Neuronal stem cell (in vitro differentiated cells): ENCODE results near the gene CDH2.

Source experiments
- DNase-seq: peaks from one replicate; pipeline ENCODE4 v3.0.0-alpha.2; 2013; ENCODE audit warnings: low spot score
- H2AFZ ChIP-seq: one replicate; pipeline ENCODE4 v1.6.1; 2013; ENCODE audit warnings: mild to moderate bottlenecking, low read length, inconsistent platforms
- H2AK5ac ChIP-seq: 2 replicates; pipeline ENCODE4 v1.6.1; 2013; ENCODE audit warnings: low read depth, mild to moderate bottlenecking, inconsistent platforms, low read length, moderate library complexity, mixed read lengths
- H2BK120ac ChIP-seq: 2 replicates; pipeline ENCODE4 v1.6.1; 2013; ENCODE audit warnings: low read depth, mild to moderate bottlenecking, inconsistent platforms, low read length, moderate library complexity, mixed read lengths
- H2BK12ac ChIP-seq: one replicate; pipeline ENCODE4 v1.6.1; 2013; ENCODE audit warnings: low read length, inconsistent platforms
- H2BK15ac ChIP-seq: 2 replicates; pipeline ENCODE4 v1.6.1; 2013; ENCODE audit warnings: mild to moderate bottlenecking, low read length, inconsistent platforms, mixed read lengths
- H2BK5ac ChIP-seq: one replicate; pipeline ENCODE4 v1.6.1; 2013; ENCODE audit warnings: inconsistent platforms, mild to moderate bottlenecking, low read length, moderate library complexity
- H3K14ac ChIP-seq: one replicate; pipeline ENCODE4 v1.6.1; 2013; ENCODE audit warnings: low read length, inconsistent platforms
- H3K18ac ChIP-seq: 2 replicates; pipeline ENCODE4 v1.6.1; 2013; ENCODE audit warnings: low read length, inconsistent platforms
- H3K23ac ChIP-seq: 2 replicates; pipeline ENCODE4 v1.6.1; 2013; ENCODE audit warnings: low read depth, mild to moderate bottlenecking, mixed read lengths, low read length, inconsistent platforms; ENCODE audit not compliant: poor library complexity
- H3K27ac ChIP-seq: replicated peaks from 3 replicates; pipeline ENCODE4 v1.5.1; 2013; ENCODE audit warnings: low read length, inconsistent platforms
- H3K27me3 ChIP-seq, 3 experiments: 2 replicates each; pipeline ENCODE4 v1.6.1; 2013; ENCODE audit warnings: low read length in 3 of 3, mild to moderate bottlenecking in 2 of 3, inconsistent platforms in 1 of 3, low read depth in 1 of 3, mixed read lengths in 1 of 3, moderate library complexity in 1 of 3; ENCODE audit not compliant: control insufficient read depth in 3 of 3, insufficient read depth in 3 of 3
- H3K36me3 ChIP-seq, 2 donors: replicated peaks in 1 of 2; 2 replicates each; pipeline ENCODE4 v1.6.1; 2013; ENCODE audit warnings: low read length in 2 of 2; ENCODE audit not compliant: control insufficient read depth in 2 of 2, insufficient read depth in 2 of 2
- H3K4ac ChIP-seq: 2 replicates; pipeline ENCODE4 v1.6.1; 2013; ENCODE audit warnings: inconsistent platforms, mild to moderate bottlenecking, low read length, moderate library complexity
- H3K4me1 ChIP-seq, 2 donors: 1 replicate in 1 of 2; 2 replicates in 1 of 2; pipeline ENCODE4 v1.6.1; 2013; ENCODE audit warnings: low read length in 2 of 2, low read depth in 1 of 2; ENCODE audit not compliant: control insufficient read depth in 2 of 2, insufficient read depth in 1 of 2
- H3K4me2 ChIP-seq: one replicate; pipeline ENCODE4 v1.6.1; 2013; ENCODE audit warnings: mild to moderate bottlenecking, low read length, inconsistent platforms; ENCODE audit not compliant: insufficient read depth, poor library complexity, severe bottlenecking
- H3K4me3 ChIP-seq, 2 donors: 2 replicates each; pipeline ENCODE4 v1.5.1; 2013; ENCODE audit warnings: low read length in 2 of 2, mild to moderate bottlenecking in 2 of 2, inconsistent platforms in 1 of 2, moderate library complexity in 1 of 2
- H3K79me1 ChIP-seq: one replicate; pipeline ENCODE4 v1.6.1; 2013; ENCODE audit warnings: low read depth, mild to moderate bottlenecking, inconsistent platforms, low read length, moderate library complexity
- H3K9ac ChIP-seq: one replicate; pipeline ENCODE4 v1.6.1; 2013; ENCODE audit warnings: mild to moderate bottlenecking, low read depth, low read length, inconsistent platforms; ENCODE audit not compliant: poor library complexity
- H3K9me3 ChIP-seq, 2 donors: replicated peaks in 1 of 2; 2 replicates each; pipeline versions ENCODE3 to v1.6.1; 2013; ENCODE audit warnings: low read length in 2 of 2, mild to moderate bottlenecking in 2 of 2, inconsistent platforms in 1 of 2, low read depth in 1 of 2, mixed read lengths in 1 of 2, moderate library complexity in 1 of 2; ENCODE audit not compliant: control insufficient read depth in 2 of 2, insufficient read depth in 1 of 2
- H4K8ac ChIP-seq: one replicate; pipeline ENCODE4 v1.6.1; 2013; ENCODE audit warnings: low read depth, mild to moderate bottlenecking, inconsistent platforms, low read length, moderate library complexity
- H4K91ac ChIP-seq: one replicate; pipeline ENCODE4 v1.6.1; 2013; ENCODE audit warnings: low read length, low read depth, mild to moderate bottlenecking, inconsistent platforms; ENCODE audit not compliant: poor library complexity
- WGBS, 2 donors: extraction: QIAGEN DNeasy Blood & Tissue Kit; methylation state at CpG; one replicate each; pipeline ENCODE4 v1.1.7; 2013; ENCODE audit warnings: missing lambda C conversion rate in 2 of 2, mixed read lengths in 1 of 2; ENCODE audit not compliant: insufficient read length in 2 of 2, insufficient replicate concordance in 1 of 2; ENCODE audit errors: extremely low coverage in 2 of 2; 5-methylcytosine and 5-hydroxymethylcytosine counted together

The CDH2 gene

DNA sequence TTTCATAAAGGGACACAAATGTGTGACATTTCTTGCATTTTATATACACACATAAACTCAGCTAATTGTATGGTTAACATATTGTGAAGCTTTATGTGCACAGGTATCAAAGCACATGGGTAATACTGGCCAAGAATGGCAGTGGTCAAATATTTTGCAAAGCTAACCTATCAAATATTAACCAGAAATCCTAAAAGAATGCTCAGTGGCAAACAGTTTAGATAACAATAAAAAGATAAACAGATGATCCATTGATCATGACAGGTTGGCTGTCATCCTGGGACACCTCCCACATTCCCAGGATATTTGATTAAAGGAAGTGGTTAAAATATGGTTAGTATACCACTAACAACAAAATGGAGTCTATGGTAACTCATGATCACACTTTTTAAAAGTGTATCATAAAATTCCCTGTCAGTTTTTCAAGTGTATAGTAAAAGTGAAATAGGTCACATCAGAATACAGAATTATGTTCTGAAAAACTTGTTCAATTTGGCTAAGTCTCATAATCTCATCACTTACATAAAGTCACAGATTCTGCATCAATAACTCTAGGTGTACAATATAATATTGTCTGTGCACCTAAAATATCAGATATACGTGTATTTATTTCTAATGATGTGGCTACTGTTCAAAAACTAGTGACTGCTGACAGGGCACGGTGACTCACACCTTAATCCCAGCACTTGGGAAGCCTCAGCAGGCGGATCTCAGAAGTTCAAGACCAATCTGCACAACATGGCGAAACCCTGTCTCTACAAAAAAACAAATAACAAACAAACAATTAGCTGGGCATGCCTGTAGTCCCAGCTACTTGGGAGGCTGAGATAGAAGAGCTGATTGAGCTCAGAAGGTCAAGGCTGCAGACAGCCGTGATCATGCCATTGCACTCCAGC, 48.9 kb downstream of the CDH2 start:
- peaks cover 1 to 7% of the 10 kb centered on the region in 2 donors for H3K4me1 ChIP-seq
- DNase-seq, result no peak

DNA sequence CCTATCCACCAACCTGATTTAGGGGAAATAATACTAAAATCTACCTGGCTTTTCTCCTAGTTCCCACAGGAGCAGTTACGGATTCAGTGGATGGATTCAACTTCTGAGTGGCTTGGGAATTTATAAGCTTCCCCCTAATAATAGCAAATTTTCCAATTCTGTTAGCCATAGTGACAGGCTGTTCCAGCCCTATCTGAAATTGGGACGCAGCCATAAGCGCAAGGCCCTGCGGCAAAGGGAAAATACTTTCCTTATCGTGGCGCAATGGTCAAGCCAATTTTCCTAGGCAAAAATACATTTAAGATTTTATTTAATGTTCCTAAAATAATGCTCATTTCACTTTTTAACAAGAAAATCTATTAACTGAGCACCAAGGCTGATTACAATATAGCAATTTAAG, 49.7 kb downstream of the CDH2 start:
- no peak for DNase-seq
- H3K4me1 ChIP-seq, result peaks cover 1 to 5% of the 10 kb centered on the region in 2 donors
- no peak overlapping the region for H3K27ac ChIP-seq
- H3K4me2 ChIP-seq, result no peak overlapping the region
- H3K36me3 ChIP-seq, result peaks cover 3 to 69% of the 10 kb centered on the region in 2 donors
- no peak overlapping the region for H3K4ac ChIP-seq
- H3K9ac ChIP-seq, result no peak overlapping the region
- no peak overlapping the region for H4K8ac ChIP-seq
- H3K9me3 ChIP-seq, result peaks cover 0 to 2% of the 10 kb centered on the region in 2 donors
- H3K23ac ChIP-seq, result no peak overlapping the region
- H2BK120ac ChIP-seq, result no peak overlapping the region
- H4K91ac ChIP-seq, result no peak overlapping the region
- no peak overlapping the region for H2BK5ac ChIP-seq
- no peak overlapping the region for H2AK5ac ChIP-seq
- no peak overlapping the region for H2BK15ac ChIP-seq
- H3K4me3 ChIP-seq, result no peak overlapping the region
- no peak overlapping the region for H2AFZ ChIP-seq
- WGBS, 2 donors, result no CpG with 5 or more reads among the region's 6 CpGs
- no peak overlapping the region for H3K14ac ChIP-seq
- no peaks in the 10 kb centered on the region for H3K27me3 ChIP-seq
- peaks cover 5% of the 10 kb centered on the region for H3K79me1 ChIP-seq
- H2BK12ac ChIP-seq, result no peak overlapping the region
- H3K18ac ChIP-seq, result no peak overlapping the region

More for the DNA sequence above, 48.9 kb downstream of the CDH2 start:
- Histone ChIP-seq H2AK5ac (no peak overlapping the region), H3K4me2 (no peak overlapping the region), H3K27ac (no peak overlapping the region), H3K4ac (no peak overlapping the region), H3K27me3 (no peaks in the 10 kb centered on the region), H3K9ac (no peak overlapping the region), H3K36me3 (peaks cover 3 to 75% of the 10 kb centered on the region in 2 donors), H2BK15ac (no peak overlapping the region), H4K91ac (no peak overlapping the region), H3K14ac (no peak overlapping the region), H3K4me3 (no peak overlapping the region), H3K9me3 (peaks cover 0 to 2% of the 10 kb centered on the region in 2 donors), H2BK120ac (no peak overlapping the region), H2BK5ac (no peak overlapping the region), H4K8ac (no peak overlapping the region), H2BK12ac (no peak overlapping the region), H3K79me1 (peaks cover 5% of the 10 kb centered on the region), H3K18ac (no peak overlapping the region), H2AFZ (no peak overlapping the region), H3K23ac (no peak overlapping the region)
- no CpG with 5 or more reads among the region's 5 CpGs for WGBS, 2 donors

DNA sequence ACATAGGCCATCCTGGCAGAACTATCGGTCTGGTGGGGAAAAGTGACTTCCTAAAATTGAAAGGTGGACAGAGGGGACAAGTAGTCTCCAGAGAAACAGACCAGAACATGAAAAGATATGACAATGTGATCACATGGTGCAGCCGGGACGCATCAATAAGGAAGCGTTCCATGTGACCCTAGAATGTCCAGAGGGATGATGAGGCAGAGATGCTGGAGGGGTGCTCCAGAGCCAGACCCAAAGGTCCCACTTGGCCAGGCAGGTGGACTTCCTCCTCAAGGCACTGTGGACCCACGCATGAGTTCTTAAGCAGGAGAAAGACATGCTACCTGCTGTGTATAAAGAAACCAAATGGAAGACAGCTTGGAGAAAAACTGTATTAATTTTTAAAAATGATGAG, 50.2 kb downstream of the CDH2 start:
- Histone ChIP-seq H3K36me3 (peaks cover 3 to 70% of the 10 kb centered on the region in 2 donors), H2BK15ac (no peak overlapping the region)
- WGBS, 2 donors, result no CpG with 5 or more reads among the region's 5 CpGs

DNA sequence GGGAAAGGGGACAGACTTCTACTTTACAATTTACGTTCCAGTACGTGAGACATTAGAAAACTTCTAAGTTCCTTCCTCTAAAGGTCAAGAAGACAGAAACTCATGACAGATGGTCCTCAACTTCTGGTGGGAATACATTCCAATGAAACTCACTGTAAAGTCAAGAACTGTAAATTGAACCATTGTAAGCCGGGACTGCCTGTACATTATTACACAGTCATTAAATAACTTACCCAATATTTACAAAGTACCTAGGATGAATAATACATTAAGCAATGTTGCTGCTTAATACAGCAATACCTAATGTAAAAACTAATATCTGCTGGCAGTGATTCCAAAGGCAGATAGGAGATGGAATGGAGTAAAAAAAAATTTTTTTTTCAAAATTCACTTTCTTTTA, 51.9 kb downstream of the CDH2 start:
- no peak overlapping the region for H3K27ac ChIP-seq
- H3K9me3 ChIP-seq, result peaks cover 0 to 13% of the 10 kb centered on the region in 2 donors
- no peak overlapping the region for H2BK15ac ChIP-seq
- no peak overlapping the region for H4K91ac ChIP-seq
- peaks cover 2 to 7% of the 10 kb centered on the region in 2 donors for H3K4me1 ChIP-seq
- DNase-seq, result no peak
- H2AFZ ChIP-seq, result no peak overlapping the region
- H3K4me2 ChIP-seq, result no peak overlapping the region
- no peak overlapping the region for H2BK120ac ChIP-seq
- no peak overlapping the region for H2BK12ac ChIP-seq
- H3K4me3 ChIP-seq, result no peak overlapping the region
- no peak overlapping the region for H3K4ac ChIP-seq
- no peak overlapping the region for H2AK5ac ChIP-seq
- no peak overlapping the region for H4K8ac ChIP-seq
- no peak overlapping the region for H3K14ac ChIP-seq
- no CpG with 5 or more reads among the region's 3 CpGs for WGBS, 2 donors
- H3K79me1 ChIP-seq, result peaks cover 2% of the 10 kb centered on the region
- peaks cover 3 to 71% of the 10 kb centered on the region in 2 donors for H3K36me3 ChIP-seq
- H3K18ac ChIP-seq, result no peak overlapping the region
- no peak overlapping the region for H3K9ac ChIP-seq
- no peak overlapping the region for H2BK5ac ChIP-seq
- H3K23ac ChIP-seq, result no peak overlapping the region
- H3K27me3 ChIP-seq, result no peaks in the 10 kb centered on the region

More for the DNA sequence above, 50.2 kb downstream of the CDH2 start:
- Histone ChIP-seq H2BK120ac (no peak overlapping the region), H3K79me1 (peaks cover 5% of the 10 kb centered on the region), H2BK12ac (no peak overlapping the region), H3K18ac (no peak overlapping the region), H3K9me3 (peaks cover 0 to 2% of the 10 kb centered on the region in 2 donors), H2BK5ac (no peak overlapping the region), H4K8ac (no peak overlapping the region), H3K4ac (no peak overlapping the region), H3K27me3 (no peaks in the 10 kb centered on the region), H2AK5ac (no peak overlapping the region), H2AFZ (no peak overlapping the region), H3K9ac (no peak overlapping the region), H4K91ac (no peak overlapping the region), H3K4me2 (no peak overlapping the region), H3K23ac (no peak overlapping the region), H3K27ac (no peak overlapping the region), H3K14ac (no peak overlapping the region), H3K4me3 (no peak overlapping the region), H3K4me1 (peaks cover 0 to 2% of the 10 kb centered on the region in 2 donors)
- no peak for DNase-seq
